HepG2 (cell line): ENCODE measurements around the gene ZNF557.
"Not testable (repeated sequence)": the region's sequence is repeated elsewhere in the genome, so short reads cannot be mapped to it uniquely, and the experiment has no call there.

Source experiments
- EP300 ChIP-seq, 3 experiments: sonication (generic) in 1 of 3; formaldehyde crosslinking in 1 of 3; IDR thresholded peaks; 2 replicates each; pipeline versions ENCODE4 v1.5.1 to v1.6.1; 2011 to 2020; ENCODE audit warnings: low read depth in 2 of 3, low read length in 2 of 3, borderline replicate concordance in 1 of 3, improper control_type of control experiment in 1 of 3, mild to moderate bottlenecking in 1 of 3, missing genetic modification reagents in 1 of 3, moderate library complexity in 1 of 3
- HHEX ChIP-seq: IDR thresholded peaks from 2 replicates; pipeline ENCODE4 v1.6.1; 2016; ENCODE audit warnings: control low read depth
- SRSF9 ChIP-seq: fragments of 200-400 bp; formaldehyde crosslinking; IDR thresholded peaks from 2 replicates; pipeline ENCODE4 v1.6.1; 2018; ENCODE audit warnings: borderline replicate concordance, mild to moderate bottlenecking, low read depth, low read length; ENCODE audit not compliant: insufficient read depth, poor library complexity, severe bottlenecking
- SUZ12 ChIP-seq: fragments of 150-350 bp; IDR thresholded peaks from 2 replicates; pipeline ENCODE4 v1.6.1; 2014; ENCODE audit warnings: low read depth, low read length
- ZNF232 ChIP-seq: sonication (generic); formaldehyde crosslinking; IDR thresholded peaks from 2 replicates; pipeline ENCODE4 v1.4.0; 2020; ENCODE audit warnings: missing genetic modification reagents, borderline replicate concordance
- ZNF598 ChIP-seq: sonication (generic); formaldehyde crosslinking; IDR thresholded peaks from 2 replicates; pipeline ENCODE4 v1.5.1; 2020; ENCODE audit warnings: mild to moderate bottlenecking, missing genetic modification reagents, borderline replicate concordance
- ZZZ3 ChIP-seq: sonication (generic); formaldehyde crosslinking; IDR thresholded peaks from 2 replicates; pipeline ENCODE4 v1.4.0; 2020; ENCODE audit warnings: missing genetic modification reagents, mild to moderate bottlenecking, borderline replicate concordance
- TF ChIP-seq, protein P1 (sequence below): sonication (generic); formaldehyde crosslinking; IDR thresholded peaks from 2 replicates; pipeline ENCODE4 v1.5.0; 2020; ENCODE audit warnings: mild to moderate bottlenecking, missing genetic modification reagents, moderate library complexity
- TF ChIP-seq, protein P2 (sequence below): sonication (generic); formaldehyde crosslinking; IDR thresholded peaks from 2 replicates; pipeline ENCODE4 v1.4.0; 2020; ENCODE audit warnings: mild to moderate bottlenecking, missing genetic modification reagents
- TF ChIP-seq, protein P3 (sequence below), 2 experiments: IDR thresholded peaks; 2 replicates each; pipeline ENCODE4 v1.6.1; 2011 to 2012; ENCODE audit warnings: low read length in 2 of 2, borderline replicate concordance in 1 of 2, low read depth in 1 of 2, mild to moderate bottlenecking in 1 of 2, moderate library complexity in 1 of 2
- TF ChIP-seq, protein P4 (sequence below): sonication (generic); formaldehyde crosslinking; IDR thresholded peaks from 2 replicates; pipeline ENCODE4 v1.5.0; 2020; ENCODE audit warnings: missing genetic modification reagents, mild to moderate bottlenecking, borderline replicate concordance

DNA sequence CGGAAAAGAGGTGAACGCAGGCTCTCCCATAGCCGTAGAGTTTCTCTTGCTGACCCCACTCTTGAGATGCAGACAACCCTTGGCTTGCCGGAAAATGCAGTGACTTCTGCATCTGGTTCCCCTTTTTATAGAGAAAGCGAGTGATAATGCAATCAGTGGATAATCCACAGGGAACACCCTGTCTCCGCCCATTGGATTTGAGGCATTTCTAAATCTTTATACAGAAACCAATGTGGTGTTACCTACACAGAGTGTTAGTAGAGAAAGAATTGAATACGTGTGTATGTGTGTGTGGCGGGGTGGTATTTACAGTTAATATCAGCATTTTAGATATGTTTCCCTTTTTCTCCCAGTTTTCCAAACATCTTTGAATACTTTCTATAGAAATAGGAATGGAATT lies 10.9 kb upstream of the ZNF557 start, which contains the start of gene MBD3L3:
- TF ChIP-seq, protein P1, sequence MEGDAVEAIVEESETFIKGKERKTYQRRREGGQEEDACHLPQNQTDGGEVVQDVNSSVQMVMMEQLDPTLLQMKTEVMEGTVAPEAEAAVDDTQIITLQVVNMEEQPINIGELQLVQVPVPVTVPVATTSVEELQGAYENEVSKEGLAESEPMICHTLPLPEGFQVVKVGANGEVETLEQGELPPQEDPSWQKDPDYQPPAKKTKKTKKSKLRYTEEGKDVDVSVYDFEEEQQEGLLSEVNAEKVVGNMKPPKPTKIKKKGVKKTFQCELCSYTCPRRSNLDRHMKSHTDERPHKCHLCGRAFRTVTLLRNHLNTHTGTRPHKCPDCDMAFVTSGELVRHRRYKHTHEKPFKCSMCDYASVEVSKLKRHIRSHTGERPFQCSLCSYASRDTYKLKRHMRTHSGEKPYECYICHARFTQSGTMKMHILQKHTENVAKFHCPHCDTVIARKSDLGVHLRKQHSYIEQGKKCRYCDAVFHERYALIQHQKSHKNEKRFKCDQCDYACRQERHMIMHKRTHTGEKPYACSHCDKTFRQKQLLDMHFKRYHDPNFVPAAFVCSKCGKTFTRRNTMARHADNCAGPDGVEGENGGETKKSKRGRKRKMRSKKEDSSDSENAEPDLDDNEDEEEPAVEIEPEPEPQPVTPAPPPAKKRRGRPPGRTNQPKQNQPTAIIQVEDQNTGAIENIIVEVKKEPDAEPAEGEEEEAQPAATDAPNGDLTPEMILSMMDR (CRISPR knock-in tag) = not testable (repeated sequence)
- TF ChIP-seq, protein P2, sequence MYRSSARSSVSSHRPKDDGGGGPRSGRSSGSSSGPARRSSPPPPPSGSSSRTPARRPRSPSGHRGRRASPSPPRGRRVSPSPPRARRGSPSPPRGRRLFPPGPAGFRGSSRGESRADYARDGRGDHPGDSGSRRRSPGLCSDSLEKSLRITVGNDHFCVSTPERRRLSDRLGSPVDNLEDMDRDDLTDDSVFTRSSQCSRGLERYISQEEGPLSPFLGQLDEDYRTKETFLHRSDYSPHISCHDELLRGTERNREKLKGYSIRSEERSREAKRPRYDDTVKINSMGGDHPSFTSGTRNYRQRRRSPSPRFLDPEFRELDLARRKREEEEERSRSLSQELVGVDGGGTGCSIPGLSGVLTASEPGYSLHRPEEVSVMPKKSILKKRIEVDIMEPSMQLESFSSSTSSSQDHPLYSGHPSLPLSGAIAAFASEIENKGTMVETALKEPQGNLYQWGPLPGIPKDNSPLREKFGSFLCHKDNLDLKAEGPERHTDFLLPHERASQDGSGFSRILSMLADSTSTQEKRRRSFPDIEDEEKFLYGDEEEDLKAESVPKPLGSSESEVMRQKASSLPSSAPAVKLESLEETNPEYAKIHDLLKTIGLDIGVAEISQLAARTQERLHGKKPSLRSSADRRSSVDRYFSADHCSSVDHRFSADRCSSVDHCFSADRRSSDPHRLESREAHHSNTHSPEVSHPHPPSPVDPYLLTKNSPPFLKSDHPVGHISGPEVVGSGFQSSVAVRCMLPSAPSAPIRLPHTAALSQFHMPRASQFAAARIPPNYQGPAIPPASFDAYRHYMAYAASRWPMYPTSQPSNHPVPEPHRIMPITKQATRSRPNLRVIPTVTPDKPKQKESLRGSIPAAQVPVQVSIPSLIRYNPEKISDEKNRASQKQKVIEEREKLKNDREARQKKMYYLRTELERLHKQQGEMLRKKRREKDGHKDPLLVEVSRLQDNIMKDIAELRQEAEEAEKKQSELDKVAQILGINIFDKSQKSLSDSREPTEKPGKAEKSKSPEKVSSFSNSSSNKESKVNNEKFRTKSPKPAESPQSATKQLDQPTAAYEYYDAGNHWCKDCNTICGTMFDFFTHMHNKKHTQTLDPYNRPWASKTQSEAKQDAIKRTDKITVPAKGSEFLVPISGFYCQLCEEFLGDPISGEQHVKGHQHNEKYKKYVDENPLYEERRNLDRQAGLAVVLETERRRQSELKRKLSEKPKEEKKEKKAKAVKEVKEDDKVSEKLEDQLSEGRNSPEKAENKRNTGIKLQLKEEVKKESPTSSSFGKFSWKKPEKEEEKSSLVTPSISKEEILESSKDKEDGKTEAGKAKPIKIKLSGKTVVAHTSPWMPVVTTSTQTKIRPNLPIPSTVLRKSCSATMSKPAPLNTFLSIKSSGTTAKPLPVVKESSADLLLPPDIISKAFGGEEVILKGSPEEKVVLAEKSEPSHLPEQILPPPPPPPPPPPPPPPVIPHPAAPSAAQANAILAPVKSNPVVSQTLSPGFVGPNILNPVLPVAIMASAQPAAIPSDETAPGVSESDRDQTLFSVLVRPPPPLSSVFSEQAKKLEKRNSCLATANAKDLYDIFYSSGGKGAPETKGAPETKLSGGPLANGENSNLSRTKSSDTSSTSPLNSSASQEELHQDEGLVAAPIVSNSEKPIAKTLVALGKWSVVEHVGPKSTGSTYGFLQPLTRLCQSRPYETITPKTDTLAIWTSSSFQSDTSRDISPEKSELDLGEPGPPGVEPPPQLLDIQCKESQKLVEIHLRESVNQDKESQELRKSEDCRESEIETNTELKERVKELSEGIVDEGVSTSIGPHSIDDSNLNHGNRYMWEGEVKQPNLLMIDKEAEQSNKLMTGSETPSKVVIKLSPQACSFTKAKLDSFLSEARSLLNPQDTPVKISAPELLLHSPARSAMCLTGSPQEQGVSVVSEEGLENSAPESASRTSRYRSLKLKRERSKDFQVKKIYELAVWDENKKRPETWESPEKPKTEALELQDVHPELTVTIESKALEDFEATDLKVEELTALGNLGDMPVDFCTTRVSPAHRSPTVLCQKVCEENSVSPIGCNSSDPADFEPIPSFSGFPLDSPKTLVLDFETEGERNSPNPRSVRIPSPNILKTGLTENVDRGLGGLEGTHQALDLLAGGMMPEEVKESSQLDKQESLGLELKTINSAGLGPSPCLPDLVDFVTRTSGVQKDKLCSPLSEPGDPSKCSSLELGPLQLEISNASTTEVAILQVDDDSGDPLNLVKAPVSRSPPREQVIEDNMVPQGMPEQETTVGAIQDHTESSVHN (CRISPR knock-in tag) = not testable (repeated sequence)
- TF ChIP-seq, protein P3, sequence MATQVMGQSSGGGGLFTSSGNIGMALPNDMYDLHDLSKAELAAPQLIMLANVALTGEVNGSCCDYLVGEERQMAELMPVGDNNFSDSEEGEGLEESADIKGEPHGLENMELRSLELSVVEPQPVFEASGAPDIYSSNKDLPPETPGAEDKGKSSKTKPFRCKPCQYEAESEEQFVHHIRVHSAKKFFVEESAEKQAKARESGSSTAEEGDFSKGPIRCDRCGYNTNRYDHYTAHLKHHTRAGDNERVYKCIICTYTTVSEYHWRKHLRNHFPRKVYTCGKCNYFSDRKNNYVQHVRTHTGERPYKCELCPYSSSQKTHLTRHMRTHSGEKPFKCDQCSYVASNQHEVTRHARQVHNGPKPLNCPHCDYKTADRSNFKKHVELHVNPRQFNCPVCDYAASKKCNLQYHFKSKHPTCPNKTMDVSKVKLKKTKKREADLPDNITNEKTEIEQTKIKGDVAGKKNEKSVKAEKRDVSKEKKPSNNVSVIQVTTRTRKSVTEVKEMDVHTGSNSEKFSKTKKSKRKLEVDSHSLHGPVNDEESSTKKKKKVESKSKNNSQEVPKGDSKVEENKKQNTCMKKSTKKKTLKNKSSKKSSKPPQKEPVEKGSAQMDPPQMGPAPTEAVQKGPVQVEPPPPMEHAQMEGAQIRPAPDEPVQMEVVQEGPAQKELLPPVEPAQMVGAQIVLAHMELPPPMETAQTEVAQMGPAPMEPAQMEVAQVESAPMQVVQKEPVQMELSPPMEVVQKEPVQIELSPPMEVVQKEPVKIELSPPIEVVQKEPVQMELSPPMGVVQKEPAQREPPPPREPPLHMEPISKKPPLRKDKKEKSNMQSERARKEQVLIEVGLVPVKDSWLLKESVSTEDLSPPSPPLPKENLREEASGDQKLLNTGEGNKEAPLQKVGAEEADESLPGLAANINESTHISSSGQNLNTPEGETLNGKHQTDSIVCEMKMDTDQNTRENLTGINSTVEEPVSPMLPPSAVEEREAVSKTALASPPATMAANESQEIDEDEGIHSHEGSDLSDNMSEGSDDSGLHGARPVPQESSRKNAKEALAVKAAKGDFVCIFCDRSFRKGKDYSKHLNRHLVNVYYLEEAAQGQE (IDR thresholded peaks at IDR 0.05; ENCODE audit: borderline replicate concordance in 1 of 2, low read depth in 1 of 2, low read length in 2 of 2) = not testable (repeated sequence)
- TF ChIP-seq, protein P4, sequence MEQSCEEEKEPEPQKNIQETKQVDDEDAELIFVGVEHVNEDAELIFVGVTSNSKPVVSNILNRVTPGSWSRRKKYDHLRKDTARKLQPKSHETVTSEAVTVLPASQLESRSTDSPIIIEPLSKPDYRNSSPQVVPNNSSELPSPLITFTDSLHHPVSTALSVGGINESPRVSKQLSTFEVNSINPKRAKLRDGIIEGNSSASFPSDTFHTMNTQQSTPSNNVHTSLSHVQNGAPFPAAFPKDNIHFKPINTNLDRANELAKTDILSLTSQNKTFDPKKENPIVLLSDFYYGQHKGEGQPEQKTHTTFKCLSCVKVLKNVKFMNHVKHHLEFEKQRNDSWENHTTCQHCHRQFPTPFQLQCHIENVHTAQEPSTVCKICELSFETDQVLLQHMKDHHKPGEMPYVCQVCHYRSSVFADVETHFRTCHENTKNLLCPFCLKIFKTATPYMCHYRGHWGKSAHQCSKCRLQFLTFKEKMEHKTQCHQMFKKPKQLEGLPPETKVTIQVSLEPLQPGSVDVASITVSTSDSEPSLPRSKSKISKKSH (CRISPR knock-in tag) = not testable (repeated sequence)
- not testable (repeated sequence) for TF ChIP-seq SUZ12; ZNF232 (CRISPR knock-in tag); EP300 (IDR thresholded peaks at IDR 0.05; ENCODE audit: low read depth in 2 of 2, low read length in 2 of 2); EP300 (CRISPR knock-in tag; IDR thresholded peaks at IDR 0.05; ENCODE audit: borderline replicate concordance); ZZZ3; ZNF598 (CRISPR knock-in tag); SRSF9; HHEX (CRISPR knock-in tag)
